LHCN-M2 (cell line): ENCODE measurements around the gene CD209. TPM values are rescaled to one million over a fixed set of nuclear protein-coding genes. Genes with fewer than 3 reads are reported as not detected.
A peak's percentile ranks its signal among the peaks of the same experiment; 100 is the strongest.
"Not testable (repeated sequence)": the region's sequence is repeated elsewhere in the genome, so short reads cannot be mapped to it uniquely, and the experiment has no call there.

ENCODE experiments used
- DNase-seq: peaks from one replicate; pipeline ENCODE4 v3.0.0-alpha.2; 2012; ENCODE audit warnings: low read depth
- total RNA-seq: library from RNA; depleted of rRNA; stranded (reverse); fragments of >200 nt; gene quantifications from 2 replicates; pipeline ENCODE4 v1.2.3, GENCODE V29; 2014

CD209 gene
- total RNA-seq, 1 experiment from 2014 or later = not detected

DNA sequence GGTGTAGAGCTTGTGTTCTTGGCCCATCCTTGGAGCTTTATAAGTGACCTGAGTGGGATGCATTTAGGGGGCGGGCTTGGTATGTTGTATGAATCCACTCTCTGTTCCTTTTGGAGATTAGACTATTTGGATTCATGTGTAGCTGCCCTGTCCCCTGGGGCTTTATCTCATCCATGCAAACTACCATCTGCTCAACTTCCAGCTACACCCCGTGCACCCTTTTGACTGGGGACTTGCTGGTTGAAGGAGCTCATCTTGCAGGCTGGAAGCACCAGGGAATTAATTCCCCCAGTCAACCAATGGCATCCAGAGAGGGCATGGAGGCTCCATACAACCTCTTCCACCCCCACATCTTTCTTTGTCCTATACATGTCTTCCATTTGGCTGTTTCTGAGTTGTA lies 21.8 kb upstream of the CD209 start:
- no peak for DNase-seq

- no peak for DNase-seq
These were observed 20.2 kb upstream of the CD209 start for GRCh38 chr19:7767487-7767886.

GRCh38 chr19:7766535-7766934 lies 19.2 kb upstream of the CD209 start:
- DNase-seq = no peak

- not testable (repeated sequence) for DNase-seq
These were observed 17.7 kb upstream of the CD209 start for GRCh38 chr19:7765043-7765442.

GRCh38 chr19:7764157-7764556 lies 16.8 kb upstream of the CD209 start:
- DNase-seq = not testable (repeated sequence)

DNA sequence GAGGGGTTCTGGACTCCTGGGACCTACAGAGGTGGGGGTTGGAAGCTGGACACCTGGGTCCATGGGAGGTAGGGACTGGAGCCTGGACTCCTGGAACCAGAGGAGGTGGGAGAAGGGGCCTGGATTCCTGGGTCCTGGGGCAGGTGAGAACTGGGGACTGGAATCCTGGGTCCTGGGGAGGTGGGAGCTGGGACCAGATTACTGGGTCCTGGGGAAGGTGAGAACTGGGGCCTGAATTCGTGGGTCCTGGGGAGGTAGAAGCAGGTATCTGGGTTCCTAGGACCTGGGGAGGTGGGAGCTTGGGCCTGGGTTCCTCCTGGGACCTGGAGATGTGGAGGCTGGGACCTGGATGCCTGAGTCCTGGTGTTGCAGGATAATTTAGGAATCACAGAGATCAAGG lies 16.4 kb upstream of the CD209 start:
- no peak for DNase-seq

DNA sequence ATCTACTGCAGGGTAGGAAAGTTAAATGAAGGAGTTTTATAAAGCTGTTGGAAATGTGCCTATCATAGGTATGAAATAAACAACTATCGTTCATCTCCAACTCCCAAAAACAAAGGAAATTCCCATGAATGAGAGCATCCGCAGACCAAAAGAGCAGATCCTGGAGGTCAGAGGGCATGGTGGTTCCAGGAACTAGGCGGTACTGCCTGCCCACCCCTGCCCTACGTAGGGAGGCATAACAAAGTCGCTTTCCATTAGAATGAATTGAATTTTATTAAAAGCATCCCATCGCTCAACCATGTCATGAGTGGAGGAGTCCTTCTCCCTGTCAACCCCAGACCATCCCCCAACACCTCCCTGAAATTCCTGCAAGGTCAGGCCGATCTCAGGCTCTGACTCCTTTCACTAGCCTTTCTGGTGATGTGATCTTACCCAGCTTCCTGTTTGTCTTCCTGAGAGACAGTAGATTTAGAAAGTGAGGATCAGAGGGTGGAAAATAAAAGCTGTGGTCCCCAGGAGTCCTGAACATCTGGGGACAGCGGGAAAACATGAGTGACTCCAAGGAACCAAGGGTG lies 15.5 kb upstream of the CD209 start, which contains the start of gene CLEC4M:
TSS of gene CLEC4M (plus strand) at position 525 of the 575 bp plus-strand sequence. CDS start at position 549, 24 bp downstream.
- no peak for DNase-seq

DNA sequence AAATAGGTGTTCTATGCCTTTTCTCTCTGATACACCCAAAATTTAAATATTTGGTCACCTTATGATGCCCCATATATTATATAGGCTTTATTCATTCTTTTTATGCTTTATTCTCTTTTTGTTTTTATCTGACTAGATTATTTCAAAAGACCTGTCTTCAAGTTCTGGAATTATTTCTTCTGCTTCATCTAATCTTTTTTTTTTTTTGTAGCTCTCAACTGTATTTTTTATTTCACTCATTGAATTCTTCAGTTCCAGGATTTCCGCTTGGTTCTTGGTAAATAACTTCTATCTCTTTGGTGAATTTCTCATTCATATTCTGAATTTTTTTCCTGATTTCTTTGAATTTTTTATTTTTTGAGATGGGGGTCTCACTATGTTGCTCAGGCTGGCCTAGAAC lies 11.8 kb upstream of the CD209 start:
- DNase-seq = no peak

DNA sequence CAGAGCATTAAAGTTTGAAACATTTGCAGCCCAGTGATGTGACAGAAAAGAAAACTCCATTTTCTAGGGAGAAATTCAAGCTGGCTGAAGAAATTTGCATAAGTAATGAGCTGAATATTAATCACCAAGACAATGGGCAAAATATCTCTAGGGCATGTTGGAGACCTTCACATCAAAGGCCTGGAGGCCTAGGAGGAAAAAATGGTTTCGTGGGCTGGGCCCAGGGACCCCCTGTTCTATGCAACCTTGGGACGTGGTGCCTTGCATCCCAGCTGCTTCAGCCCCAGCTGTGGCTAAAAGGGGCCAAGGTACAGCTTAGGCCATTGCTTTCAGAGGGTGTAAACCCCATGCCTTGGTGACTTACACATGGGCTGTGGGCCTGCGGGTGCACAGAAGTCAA lies 10.0 kb upstream of the CD209 start:
- no peak for DNase-seq

DNA sequence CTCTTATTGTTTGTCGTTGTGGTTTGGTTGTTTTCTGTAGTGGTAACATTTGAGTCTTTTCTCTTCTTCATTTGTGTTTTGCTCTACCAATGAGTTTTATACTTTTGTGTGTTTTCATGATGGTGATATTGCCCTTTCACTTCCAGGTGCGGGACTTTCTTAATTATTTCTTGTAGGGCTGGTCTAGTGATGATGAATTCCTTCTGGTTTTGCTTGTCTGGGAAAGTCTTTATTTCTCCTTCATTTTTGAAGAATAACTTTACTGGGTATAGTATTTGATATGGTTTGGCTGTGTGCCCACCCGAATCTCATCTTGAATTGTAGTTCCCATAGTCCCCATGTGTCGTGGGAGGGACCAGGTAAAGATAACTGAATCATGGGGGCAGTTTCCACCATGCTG lies 8.9 kb upstream of the CD209 start:
- DNase-seq = no peak

DNA sequence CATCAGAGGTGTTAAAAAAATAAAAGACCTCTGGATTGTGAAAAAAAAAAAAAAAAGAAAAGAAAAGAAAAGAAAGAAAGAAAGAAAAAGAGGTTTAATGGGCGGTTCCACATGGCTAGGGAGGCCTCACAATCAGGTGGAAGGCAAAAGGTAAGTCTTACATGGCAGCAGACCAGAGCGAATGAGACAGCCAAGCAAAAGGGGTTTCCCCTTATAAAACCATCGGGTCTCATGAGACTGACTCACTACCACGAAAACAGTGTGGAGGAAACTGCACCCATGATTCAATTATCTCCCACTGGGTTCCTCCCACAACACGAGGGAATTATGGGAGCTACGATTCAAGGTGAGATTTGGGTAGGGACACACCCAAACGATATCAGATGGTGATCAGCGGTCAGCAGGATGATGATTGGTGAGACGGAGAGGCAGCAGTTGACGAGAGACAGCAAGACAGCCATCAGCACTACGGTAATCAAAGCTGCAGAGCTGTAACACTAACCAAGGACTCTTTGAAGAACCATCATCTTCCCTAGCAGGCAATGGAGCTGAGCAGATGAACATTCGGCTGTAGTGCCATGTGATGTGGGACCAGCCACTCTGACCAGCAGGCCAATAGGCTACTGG lies 3.9 kb upstream of the CD209 start:
- no peak for DNase-seq

DNA sequence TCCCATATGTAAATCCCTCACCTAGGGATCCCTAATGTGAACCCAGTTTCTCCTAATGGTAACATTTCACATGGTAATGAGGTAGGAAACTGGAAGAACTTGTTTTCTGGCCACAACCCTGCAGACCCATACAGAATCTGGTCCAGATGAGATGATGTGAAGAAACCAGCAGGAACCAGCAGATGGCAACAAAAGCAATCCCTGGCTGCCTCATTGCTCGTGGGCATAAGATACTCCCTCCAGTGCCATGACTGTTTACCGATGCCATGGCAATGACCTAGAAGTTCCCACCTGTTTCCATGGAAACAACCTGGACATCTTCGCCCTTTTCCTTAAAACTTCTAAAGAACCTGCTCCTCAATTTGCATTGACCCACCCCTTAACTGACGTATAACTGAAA lies 1.4 kb upstream of the CD209 start:
- peak; percentile 18 for DNase-seq

- no peak for DNase-seq
These were observed 837 bp upstream of the CD209 start for GRCh38 chr19:7748171-7748570.

DNA sequence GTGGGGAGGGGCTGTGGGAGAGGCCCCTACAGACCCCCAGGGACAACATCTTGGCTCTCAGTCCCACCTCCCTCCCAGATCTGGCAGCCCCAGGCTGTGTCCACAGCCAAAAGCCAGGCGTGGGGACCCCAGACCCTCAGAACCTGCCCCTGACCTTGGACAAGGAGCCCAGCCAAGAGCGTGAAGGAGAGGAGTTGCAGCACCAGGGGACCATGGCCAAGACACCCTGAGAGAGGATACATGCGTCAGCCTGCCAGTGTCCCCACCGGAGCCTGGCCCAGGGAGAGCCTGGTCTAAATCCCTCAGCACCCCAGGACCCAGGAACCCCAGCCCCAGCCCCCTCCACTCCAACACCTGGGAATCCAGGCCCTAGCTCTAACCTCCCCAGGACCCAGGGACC lies 1.0 kb downstream of the CD209 start:
- not testable (repeated sequence) for DNase-seq

GRCh38 chr19:7744871-7745650 lies 2.3 kb downstream of the CD209 start:
- no peak for DNase-seq

DNA sequence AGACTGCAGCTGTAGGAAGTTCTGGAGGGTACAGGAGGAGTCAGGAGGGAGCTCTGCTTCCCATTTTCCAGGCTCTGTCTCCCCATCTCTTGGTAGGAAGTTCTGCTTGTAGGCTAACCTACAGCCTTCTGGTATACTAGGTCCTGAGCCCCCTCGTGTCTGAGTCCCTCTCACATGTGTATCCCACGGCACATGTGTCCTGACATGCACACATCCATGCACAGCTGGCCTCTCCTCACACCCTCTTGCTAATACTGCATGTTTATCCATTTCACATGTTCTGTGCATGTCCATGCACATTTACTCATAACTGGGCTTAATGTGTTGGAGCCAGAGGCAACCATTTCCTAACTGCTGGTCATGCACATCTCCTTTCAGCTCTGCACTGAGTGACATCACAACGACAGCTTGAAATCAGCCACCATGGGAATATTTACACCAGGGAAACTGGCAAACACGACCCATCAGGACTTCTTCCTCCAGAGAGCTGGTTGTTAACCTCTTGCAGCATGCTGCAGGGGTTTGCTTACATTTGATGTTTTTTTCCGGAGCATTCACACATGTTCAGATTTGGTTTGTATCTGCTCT lies 3.0 kb downstream of the CD209 start:
- no peak for DNase-seq

- DNase-seq = no peak
These were observed 3.9 kb downstream of the CD209 start for GRCh38 chr19:7743425-7743841.

DNA sequence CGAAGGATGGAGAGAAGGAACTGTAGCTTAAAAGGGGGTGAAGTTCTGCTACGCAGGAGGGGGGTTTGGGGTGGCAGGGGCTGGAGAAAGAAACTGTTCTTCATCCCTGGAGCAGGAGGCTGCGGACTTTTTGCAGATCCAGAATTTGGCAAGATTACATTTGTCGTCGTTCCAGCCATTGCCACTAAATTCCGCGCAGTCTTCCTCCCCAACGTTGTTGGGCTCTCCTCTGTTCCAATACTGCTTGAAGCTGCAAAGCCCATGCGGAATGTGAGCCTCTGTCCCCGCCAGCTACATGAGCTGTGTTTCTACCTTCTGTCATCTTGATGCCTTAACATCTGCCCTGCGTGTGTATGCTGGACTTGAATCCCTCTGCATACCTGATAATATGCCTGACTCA lies 4.3 kb downstream of the CD209 start:
- no peak for DNase-seq

- DNase-seq = no peak
These were observed 4.8 kb downstream of the CD209 start for GRCh38 chr19:7742575-7742974.

- DNase-seq = no peak
These were observed 6.7 kb downstream of the CD209 start for GRCh38 chr19:7740682-7741054.

- no peak for DNase-seq
These were observed 7.3 kb downstream of the CD209 start for GRCh38 chr19:7739801-7740681.
